Activated CD8-positive, alpha-beta memory T cell treated with anti-CD3 and anti-CD28 coated beads for 1 hour (primary cell): ENCODE results near the gene CTSG.
"Not testable (repeated sequence)": the region's sequence is repeated elsewhere in the genome, so short reads cannot be mapped to it uniquely, and the experiment has no call there.

Source experiments
- DNase-seq, 2 donors: peaks; one replicate each; pipeline ENCODE4 v3.0.0-alpha.2; 2020; ENCODE audit warnings: low read depth in 1 of 2; ENCODE audit errors: extremely low read depth in 1 of 2

Gene CTSG

DNA sequence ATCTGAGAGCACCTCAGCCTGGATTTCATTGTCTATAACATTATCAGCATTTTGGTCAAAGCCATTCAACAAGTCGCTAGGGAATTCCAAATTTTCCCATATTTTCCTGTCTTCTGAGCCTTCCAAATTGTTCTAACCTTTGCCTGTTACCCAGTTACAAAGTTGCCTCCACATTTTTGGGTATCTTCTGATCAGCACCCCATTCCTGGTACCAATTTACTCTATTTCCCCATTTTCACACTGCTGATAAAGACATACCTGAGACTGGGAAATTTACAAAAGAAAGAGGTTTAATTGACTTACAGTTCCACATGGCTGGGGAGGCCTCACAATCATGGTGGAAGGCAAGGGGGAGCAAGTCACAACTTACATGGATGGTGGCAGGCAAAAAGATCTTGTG lies 27.0 kb downstream of the CTSG start:
- not testable (repeated sequence) for DNase-seq

DNA sequence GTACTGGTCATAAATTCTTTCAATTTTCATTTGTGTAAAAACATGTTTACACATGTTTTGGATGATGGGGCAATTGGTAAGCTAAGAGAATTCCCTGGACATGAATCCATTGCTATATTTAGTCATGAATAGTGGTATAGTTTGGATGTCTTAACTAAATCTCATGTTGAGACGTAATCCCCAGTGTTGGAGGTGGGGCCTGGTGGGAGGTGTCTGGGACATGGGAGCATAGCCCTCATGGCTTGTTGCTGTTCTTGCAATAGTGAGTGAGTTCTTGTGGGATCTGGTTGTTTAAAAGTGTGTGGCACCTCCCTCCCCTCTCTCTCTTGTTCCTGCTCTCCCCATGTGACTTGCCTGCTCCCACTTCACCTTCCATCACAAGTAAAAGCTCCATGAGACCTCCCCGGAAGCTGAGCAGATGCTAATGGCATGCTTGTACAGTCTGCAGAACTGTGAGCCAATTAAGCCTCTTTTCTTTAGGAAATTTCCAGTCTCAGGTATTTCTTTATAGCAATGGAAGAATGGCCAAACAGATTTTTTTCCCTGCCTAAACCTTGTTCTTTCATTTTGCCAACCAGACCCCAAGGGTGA lies 33.6 kb downstream of the CTSG start:
- DNase-seq = no peak

DNA sequence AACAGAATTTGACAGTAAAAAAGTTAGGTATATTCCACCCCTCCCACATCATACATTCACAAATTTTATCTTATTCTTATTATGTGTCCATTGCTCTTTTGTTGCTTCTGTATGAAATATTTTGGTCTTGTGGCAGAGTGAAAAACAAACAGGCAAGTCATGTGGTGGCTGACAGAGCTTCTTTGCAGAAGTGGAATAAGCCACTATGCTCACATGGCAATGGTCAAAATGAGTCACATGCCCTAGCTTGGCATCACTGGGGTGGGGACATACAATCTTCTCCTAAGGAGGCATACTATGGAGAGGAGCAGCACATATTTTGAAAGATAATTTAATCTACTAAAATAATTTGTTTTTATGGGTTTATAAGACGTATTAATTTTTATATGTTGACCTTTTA lies 40.3 kb downstream of the CTSG start:
- no peak for DNase-seq

DNA sequence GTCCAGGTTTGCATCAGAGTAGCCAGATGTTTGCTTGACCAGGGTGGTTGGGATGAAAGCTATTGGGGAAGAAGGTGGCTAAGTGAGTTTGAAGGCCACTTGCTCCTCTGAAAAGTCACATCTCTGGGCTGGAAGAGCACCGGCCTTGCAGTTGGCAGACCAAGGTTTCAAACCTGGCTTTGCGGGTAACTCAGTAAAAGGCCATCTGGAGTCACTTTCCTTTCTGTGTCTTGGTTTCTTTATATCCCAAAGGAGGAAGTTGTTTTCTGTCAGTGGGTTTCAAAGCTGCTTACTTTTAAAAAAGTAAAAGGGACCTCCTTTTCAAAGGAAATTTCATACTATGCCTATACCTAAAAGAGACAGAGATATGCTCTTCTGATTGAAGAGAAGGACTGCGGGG lies 41.8 kb downstream of the CTSG start:
- DNase-seq = no peak

DNA sequence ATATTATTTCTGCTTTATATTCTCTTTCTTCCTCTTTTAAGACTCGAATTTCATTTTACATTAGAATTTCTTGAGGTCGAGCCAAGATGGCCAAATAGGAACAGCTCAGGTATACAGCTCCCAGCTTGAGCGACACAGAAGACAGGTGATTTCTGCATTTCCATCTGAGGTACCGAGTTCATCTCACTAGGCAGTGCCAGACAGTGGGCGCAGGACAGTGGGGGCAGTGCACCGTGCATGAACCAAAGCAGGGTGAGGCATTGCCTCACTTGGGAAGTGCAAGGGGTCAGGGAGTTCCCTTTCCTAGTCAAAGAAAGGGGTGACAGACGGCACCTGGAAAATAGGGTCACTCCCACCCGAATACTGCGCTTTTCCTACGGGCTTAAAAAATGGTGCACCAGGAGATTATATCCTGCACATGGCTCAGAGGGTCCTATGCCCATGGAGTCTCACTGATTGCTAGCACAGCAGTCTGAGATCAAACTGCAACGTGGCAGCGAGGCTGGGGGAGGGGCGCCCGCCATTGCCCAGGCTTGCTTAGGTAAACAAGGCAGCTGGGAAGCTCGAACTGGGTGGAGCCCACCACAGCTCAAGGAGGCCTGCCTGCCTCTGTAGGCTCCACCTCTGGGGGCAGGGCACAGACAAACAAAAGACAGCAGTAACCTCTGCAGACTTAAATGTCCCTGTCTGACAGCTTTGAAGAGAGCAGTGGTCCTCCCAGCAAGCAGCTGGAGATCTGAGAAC lies 50.0 kb downstream of the CTSG start:
- DNase-seq = not testable (repeated sequence)
